ENCODE data around the gene SIGLEC12.
"Not testable (repeated sequence)": the region's sequence is repeated elsewhere in the genome, so short reads cannot be mapped to it uniquely, and the experiment has no call there.

The SIGLEC12 gene

GRCh38 chr19:51479531-51480331 lies 21.9 kb downstream of the SIGLEC12 start:
- peak; percentile 54 for DNase-seq

- DNase-seq = no peak
Measured at GRCh38 chr19:51478381-51479234, 23.0 kb downstream of the SIGLEC12 start, which contains the start of gene CEACAM18. TSS of gene CEACAM18 (plus strand) at chr19:51478539.

DNA sequence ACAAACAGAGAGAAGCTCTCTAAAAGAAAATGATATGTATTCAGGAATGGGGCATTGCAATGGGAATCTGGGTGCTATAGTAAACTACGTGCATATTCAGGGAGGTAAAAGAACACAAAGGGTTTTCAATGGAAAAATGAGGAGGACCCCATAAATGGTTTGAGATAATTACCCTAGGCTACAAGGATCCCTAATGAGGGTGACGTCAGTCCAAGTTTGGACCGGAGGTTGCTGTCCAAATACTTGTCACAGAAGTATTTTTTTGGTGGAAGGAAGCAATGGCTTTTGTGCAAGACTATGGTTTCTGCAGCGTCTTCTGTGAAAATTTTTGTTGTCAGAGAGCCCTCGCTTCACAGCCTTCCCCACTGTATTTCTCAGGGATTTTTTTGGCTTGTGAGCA lies 24.3 kb downstream of the SIGLEC12 start:
- no peak for DNase-seq

- DNase-seq = no peak
Measured at GRCh38 chr19:51476164-51476563, 25.4 kb downstream of the SIGLEC12 start.

- peak; percentile 86 for DNase-seq
Measured at GRCh38 chr19:51473009-51473707, 28.4 kb downstream of the SIGLEC12 start.

GRCh38 chr19:51472607-51473006 lies 29.0 kb downstream of the SIGLEC12 start:
- DNase-seq = no peak

DNA sequence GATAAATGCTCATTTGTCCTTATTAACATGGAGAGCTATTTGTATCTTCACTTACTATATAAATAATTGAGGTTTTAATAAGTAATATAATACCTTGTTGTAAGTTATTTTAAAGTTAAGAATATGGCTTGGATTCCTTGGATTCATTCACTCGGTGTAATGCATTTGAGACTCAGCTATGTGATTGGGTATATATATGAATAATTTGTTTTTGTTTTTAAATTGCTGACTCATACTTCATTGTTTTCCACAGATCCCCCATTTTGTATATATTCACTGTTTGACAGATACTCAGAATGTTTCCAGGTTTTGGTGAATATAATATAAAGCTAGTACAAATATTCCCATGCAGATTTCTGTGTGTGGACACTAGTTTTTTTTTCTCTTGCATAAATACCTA lies 30.1 kb downstream of the SIGLEC12 start:
- DNase-seq = no peak

DNA sequence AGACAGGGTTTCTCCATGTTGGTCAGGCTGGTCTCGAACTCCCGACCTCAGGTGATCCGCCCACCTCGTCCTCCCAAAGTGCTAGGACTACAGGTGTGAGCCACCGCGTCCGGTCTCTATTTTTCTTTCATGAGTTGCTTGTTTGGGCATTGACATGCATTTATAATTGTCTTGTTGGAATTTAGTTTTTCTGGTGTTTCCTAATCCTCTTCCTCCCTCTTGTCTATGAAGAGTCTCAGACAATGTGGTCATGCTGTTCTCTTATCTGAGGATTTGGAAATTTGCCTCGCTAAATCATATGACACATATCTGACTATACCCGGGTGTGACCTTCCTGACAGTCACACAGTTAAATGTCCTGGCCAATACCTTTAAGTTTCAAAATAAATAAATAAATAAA lies 30.6 kb downstream of the SIGLEC12 start:
- no peak for DNase-seq

DNA sequence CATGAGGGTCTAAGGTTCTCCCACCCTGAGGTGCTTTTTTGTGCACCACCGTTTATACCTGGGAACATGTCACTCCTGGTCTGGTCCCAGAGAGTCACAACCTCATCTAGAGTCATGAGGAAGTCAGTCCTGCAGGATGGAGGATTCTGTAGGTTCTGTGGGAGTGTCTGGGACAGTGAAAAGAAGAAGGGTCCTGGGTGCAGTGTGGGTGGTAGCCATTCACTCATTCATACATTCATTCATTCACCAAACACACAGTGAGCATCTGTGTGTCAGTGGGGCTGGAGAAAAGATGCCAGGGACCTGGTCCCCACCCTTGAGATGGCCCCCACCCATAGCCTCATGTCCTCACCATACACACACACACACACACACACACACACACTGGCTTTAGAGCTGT lies 32.0 kb downstream of the SIGLEC12 start:
- no peak for DNase-seq

- DNase-seq = no peak
Measured at GRCh38 chr19:51469162-51469561, 32.4 kb downstream of the SIGLEC12 start.

DNA sequence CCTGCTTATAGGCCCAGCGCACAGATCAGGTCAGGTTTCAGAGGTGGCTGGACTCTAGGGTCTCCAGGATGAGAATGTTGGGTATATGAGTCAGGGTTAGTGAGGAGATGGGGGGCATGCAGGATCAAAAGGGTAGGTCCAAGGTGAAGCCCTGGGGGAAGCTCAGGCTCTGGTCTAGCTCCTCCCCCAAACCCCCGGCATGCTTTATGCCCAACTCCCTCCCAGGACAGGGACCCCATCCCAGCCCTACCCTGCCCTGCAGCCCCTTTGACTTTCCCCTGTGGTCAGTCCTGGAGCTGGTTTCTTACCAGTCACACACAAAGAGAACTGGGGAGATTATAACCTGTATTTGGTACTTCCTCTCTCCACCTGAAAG lies 33.1 kb downstream of the SIGLEC12 start:
- DNase-seq = no peak

GRCh38 chr19:51467864-51468544 lies 33.6 kb downstream of the SIGLEC12 start:
- DNase-seq = no peak

- DNase-seq = no peak
Measured at GRCh38 chr19:51466723-51467122, 34.9 kb downstream of the SIGLEC12 start.

DNA sequence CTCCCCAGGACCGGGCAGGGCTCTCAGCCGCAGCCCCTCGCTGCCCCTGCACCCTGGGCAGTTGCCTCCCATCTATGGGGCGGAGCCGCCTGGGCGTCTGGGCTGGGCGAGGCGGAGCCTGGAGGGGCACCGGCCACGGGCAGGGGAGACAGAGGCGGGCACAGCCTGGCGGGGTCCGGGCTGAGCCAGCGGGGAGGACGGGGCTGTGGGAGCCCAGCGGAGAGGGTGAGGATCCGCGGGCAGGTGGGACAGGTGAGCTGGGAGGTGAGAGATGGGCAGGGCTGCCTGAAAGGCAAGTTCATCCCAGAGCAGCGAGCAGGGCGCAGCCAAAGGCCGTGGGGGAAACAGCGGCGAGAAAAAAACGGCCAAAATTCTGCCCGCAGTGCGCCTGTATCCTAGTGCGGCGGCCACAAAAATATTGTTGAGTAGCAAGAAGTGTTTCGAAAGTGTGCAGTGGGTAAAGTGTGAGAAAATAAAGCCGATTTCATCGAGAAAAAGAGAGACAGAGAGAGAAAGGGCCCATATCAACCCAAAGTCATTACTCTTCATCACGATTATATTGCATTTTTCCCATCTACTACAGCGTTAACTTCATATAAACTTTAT lies 37.5 kb downstream of the SIGLEC12 start:
- DNase-seq = not testable (repeated sequence)

DNA sequence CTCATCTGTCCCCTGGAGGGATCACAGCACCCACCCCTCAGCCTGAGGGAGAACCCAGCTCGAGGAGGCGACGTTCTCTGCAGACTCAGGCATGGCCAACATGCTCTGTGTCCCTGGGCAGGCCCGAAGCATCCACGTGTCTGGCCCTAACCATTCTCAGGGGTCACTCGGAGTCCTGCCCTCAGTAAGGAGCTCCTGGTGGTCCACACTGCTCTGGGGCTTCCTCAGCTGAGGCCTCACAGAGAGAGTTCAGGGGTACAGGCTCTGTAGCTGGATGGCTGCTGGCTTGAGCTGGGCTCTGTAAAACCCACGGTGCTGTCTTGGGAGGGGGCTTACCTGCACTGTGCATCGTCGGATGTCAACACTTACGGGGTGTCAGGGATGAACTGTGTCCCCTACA lies 38.9 kb downstream of the SIGLEC12 start:
- DNase-seq = no peak

DNA sequence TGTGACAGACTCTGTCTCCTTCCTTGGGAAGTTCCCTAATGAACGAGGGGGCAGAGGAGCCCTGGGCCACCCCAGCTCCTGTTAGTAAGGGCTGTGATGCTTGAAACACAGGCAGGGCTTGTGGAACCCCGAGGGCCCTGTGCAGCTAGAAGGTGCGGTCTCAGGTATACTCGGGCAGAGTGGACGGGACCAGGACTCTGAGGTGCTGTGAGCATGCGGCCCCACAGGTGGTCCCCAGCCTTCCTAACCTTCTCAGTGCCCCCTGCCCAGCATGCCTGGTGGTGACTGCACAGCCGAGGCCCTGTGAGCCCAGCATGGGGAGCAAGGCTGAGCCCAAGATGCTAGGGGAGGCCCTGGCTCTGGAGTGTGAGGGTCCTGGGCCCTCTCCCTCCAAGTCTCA lies 39.3 kb downstream of the SIGLEC12 start:
- DNase-seq = no peak

DNA sequence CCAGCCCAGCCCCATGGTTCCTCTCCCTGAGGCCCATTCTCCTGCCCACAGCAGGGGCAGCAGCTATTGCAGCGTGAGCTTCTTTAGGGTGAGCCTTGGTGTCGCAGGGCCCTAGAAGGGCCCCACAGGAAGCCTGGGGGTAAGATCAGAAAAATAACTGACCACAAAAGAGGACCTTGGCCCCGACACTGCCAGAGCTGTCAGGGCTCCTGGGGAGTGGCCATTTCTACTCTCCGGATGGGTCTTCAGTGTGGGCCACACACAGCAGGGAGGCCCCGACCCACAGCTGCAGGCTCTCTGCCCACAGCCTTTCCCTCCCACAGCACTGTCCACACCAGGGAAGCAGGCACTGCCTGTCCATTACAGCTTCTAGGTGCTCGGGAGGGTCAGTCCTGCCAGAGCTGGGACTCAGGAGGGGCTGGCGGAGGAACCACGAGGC lies 39.9 kb downstream of the SIGLEC12 start:
- DNase-seq = no peak

DNA sequence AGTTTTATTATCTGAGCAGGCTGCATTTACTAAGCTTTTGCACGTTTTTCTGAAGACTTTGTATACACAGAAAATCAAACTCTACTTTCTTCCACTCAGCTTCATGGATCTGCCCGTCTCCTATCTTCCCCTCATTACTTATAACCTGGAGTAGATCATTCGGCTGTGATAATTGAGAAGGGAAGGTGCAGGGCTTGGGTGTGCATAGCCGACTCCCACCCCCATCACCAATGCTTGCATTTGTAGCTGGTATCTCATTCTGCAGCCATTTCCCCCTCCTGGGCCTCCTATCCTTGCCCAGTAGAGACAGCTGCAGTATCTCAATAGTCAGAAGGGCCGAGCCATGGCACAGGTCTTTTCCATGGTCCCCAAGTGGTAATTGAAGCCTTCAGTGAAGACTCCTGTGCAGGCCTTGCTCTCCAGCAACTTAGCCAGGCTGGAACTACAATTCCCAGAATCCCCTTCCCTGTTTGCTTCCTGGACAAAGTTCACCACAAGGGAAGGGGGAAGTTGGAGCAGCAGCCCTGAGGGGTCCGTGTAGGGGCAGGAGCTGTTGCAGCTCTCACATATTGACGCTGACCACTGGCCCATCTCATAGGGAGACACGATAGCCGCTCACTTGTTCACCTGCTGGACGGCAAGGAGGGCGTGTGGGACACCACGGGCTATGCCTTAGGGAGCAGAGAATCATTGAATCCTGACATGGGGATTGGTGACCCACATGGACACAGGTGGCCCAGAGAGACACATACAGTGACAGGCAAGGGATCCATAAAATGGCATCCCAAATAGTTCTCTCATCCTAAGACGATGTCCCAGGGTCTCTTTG lies 41.2 kb downstream of the SIGLEC12 start:
- DNase-seq = no peak

- no peak for DNase-seq
Measured at GRCh38 chr19:51458899-51459505, 42.6 kb downstream of the SIGLEC12 start.

- no peak for DNase-seq
Measured at GRCh38 chr19:51458051-51458645, 43.5 kb downstream of the SIGLEC12 start, which contains the start of gene SIGLEC8. TSS of gene SIGLEC8 (minus strand) at chr19:51458454. CDS start at chr19:51458387, 67 bp downstream.
